Measurements from ENCODE around the gene MOXD1. TPM values are rescaled to one million over a fixed set of nuclear protein-coding genes. Genes with fewer than 3 reads are reported as not detected.

The MOXD1 gene
- total and polyA plus RNA-seq, 5 donors from 2014 or later, result not detected

- no peak overlapping the region for H3K4me3 Mint-ChIP-seq
Measured at GRCh38 chr6:132423839-132424238, 22.6 kb upstream of the MOXD1 start.

GRCh38 chr6:132418235-132418965, 17.1 kb upstream of the MOXD1 start:
- Mint-ChIP-seq H3K4me3 (no peak overlapping the region), H3K27ac (no peak overlapping the region), H3K4me1 (no peaks in the 10 kb centered on the region), H3K36me3 (no peaks in the 10 kb centered on the region), H3K27me3 (peaks cover 16% of the 10 kb centered on the region), H3K9me3 (peaks cover 3 to 22% (median 7%) of the 10 kb centered on the region in 7 donors)
- Histone ChIP-seq H3K36me3 (ENCODE audit: control insufficient read depth, insufficient read depth, low read length) (no peaks in the 10 kb centered on the region), H3K27ac (ENCODE audit: insufficient read depth, low read length, poor library complexity, severe bottlenecking) (no peak overlapping the region), H3K4me3 (ENCODE audit: low read depth, low read length) (no peak overlapping the region), H3K4me1 (ENCODE audit: control insufficient read depth, insufficient read depth, low read length, poor library complexity, severe bottlenecking) (no peaks in the 10 kb centered on the region), H3K9me3 (ENCODE audit: control insufficient read depth in 2 of 2, low read length in 2 of 2) (peaks cover 0 to 7% of the 10 kb centered on the region in 2 experiments), H3K27me3 (ENCODE audit: control insufficient read depth, insufficient read depth, low read length) (no peaks in the 10 kb centered on the region)
- ATAC-seq (ENCODE audit: low read depth in 2 of 2) (no peak), DNase-seq (no peak)

More at GRCh38 chr6:132423839-132424238, 22.6 kb upstream of the MOXD1 start:
- peaks cover 10% of the 10 kb centered on the region for H3K27me3 ChIP-seq (ENCODE audit: control insufficient read depth, insufficient read depth, low read length)
- peaks cover 7% of the 10 kb centered on the region for H3K27me3 Mint-ChIP-seq
- H3K9me3 ChIP-seq (ENCODE audit: control insufficient read depth in 2 of 2, low read length in 2 of 2), result peaks cover 0 to 3% of the 10 kb centered on the region in 2 experiments
- no peak overlapping the region for H3K27ac Mint-ChIP-seq
- no peak for ATAC-seq (ENCODE audit: low read depth in 2 of 2)
- no peaks in the 10 kb centered on the region for H3K36me3 Mint-ChIP-seq
- DNase-seq, result no peak
- no peaks in the 10 kb centered on the region for H3K4me1 ChIP-seq (ENCODE audit: control insufficient read depth, insufficient read depth, low read length, poor library complexity, severe bottlenecking)
- peaks cover 0 to 23% (median 4%) of the 10 kb centered on the region in 7 donors for H3K9me3 Mint-ChIP-seq
- H3K36me3 ChIP-seq (ENCODE audit: control insufficient read depth, insufficient read depth, low read length), result no peaks in the 10 kb centered on the region
- no peak overlapping the region for H3K27ac ChIP-seq (ENCODE audit: insufficient read depth, low read length, poor library complexity, severe bottlenecking)
- H3K4me3 ChIP-seq (ENCODE audit: low read depth, low read length), result no peak overlapping the region
- no peaks in the 10 kb centered on the region for H3K4me1 Mint-ChIP-seq

DNA sequence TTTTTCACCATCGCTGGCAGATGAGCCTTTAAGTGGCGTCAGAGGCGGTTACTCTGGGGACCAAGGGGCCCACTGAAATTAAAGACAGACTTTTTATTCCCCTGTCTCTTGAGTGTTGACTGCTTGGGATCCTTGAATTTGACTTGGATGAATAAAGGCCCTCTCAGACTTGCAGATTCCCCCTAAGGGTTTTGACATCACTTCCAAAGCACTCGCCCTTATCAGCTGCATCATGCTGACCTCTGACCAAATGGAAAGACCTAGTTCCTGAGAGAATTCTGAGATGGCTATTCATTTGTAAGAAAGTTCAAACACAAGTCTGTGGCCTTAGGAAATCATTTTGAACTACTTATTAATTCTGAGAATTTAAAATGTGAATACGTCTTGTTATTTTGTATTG, 13.5 kb upstream of the MOXD1 start:
- H3K4me3 ChIP-seq (ENCODE audit: low read depth, low read length), result no peak overlapping the region
- DNase-seq, result no peak
- no peak overlapping the region for H3K27ac ChIP-seq (ENCODE audit: insufficient read depth, low read length, poor library complexity, severe bottlenecking)
- H3K4me1 ChIP-seq (ENCODE audit: control insufficient read depth, insufficient read depth, low read length, poor library complexity, severe bottlenecking), result no peaks in the 10 kb centered on the region
- peaks cover 27% of the 10 kb centered on the region for H3K27me3 Mint-ChIP-seq
- no peaks in the 10 kb centered on the region for H3K36me3 ChIP-seq (ENCODE audit: control insufficient read depth, insufficient read depth, low read length)
- H3K4me3 Mint-ChIP-seq, result no peak overlapping the region
- H3K9me3 ChIP-seq (ENCODE audit: control insufficient read depth in 2 of 2, low read length in 2 of 2), result peaks cover 0 to 7% of the 10 kb centered on the region in 2 experiments
- ATAC-seq (ENCODE audit: low read depth in 2 of 2), result no peak
- peaks cover 0 to 5% (median 3%) of the 10 kb centered on the region in 7 donors for H3K9me3 Mint-ChIP-seq
- H3K36me3 Mint-ChIP-seq, result no peaks in the 10 kb centered on the region
- H3K27me3 ChIP-seq (ENCODE audit: control insufficient read depth, insufficient read depth, low read length), result peaks cover 2% of the 10 kb centered on the region
- no peaks in the 10 kb centered on the region for H3K4me1 Mint-ChIP-seq
- no peak overlapping the region for H3K27ac Mint-ChIP-seq

GRCh38 chr6:132414322-132414721, 13.0 kb upstream of the MOXD1 start:
- ATAC-seq (ENCODE audit: low read depth in 2 of 2) (no peak), DNase-seq (no peak)
- peaks cover 2% of the 10 kb centered on the region for H3K27me3 ChIP-seq (ENCODE audit: control insufficient read depth, insufficient read depth, low read length)
- no peak overlapping the region for H3K27ac ChIP-seq (ENCODE audit: insufficient read depth, low read length, poor library complexity, severe bottlenecking)
- Mint-ChIP-seq H3K4me3 (no peak overlapping the region), H3K9me3 (peaks cover 0 to 5% (median 3%) of the 10 kb centered on the region in 7 donors), H3K27me3 (peaks cover 27% of the 10 kb centered on the region), H3K36me3 (no peaks in the 10 kb centered on the region), H3K27ac (no peak overlapping the region), H3K4me1 (no peaks in the 10 kb centered on the region)
- no peak overlapping the region for H3K4me3 ChIP-seq (ENCODE audit: low read depth, low read length)
- peaks cover 0 to 7% of the 10 kb centered on the region in 2 experiments for H3K9me3 ChIP-seq (ENCODE audit: control insufficient read depth in 2 of 2, low read length in 2 of 2)
- H3K36me3 ChIP-seq (ENCODE audit: control insufficient read depth, insufficient read depth, low read length), result no peaks in the 10 kb centered on the region
- H3K4me1 ChIP-seq (ENCODE audit: control insufficient read depth, insufficient read depth, low read length, poor library complexity, severe bottlenecking), result no peaks in the 10 kb centered on the region

DNA sequence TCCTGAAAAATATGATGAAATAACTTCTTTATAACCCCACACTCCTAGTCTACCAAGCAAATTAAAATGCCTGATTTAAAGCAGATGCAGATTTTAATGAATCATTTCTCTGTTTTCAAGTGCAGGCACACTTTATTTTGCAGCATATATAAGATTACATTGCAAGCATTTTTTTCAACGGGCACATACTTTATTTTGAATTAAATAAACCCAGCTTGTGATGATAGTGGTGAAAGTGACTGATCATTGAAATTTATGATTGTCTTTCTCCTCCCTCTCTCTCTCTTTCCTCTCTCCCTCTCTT, 12.2 kb upstream of the MOXD1 start:
- Histone ChIP-seq H3K9me3 (ENCODE audit: control insufficient read depth in 2 of 2, low read length in 2 of 2) (peaks cover 0 to 7% of the 10 kb centered on the region in 2 experiments), H3K36me3 (ENCODE audit: control insufficient read depth, insufficient read depth, low read length) (no peaks in the 10 kb centered on the region), H3K27ac (ENCODE audit: insufficient read depth, low read length, poor library complexity, severe bottlenecking) (no peak overlapping the region), H3K4me1 (ENCODE audit: control insufficient read depth, insufficient read depth, low read length, poor library complexity, severe bottlenecking) (no peaks in the 10 kb centered on the region), H3K4me3 (ENCODE audit: low read depth, low read length) (no peak overlapping the region), H3K27me3 (ENCODE audit: control insufficient read depth, insufficient read depth, low read length) (peaks cover 2% of the 10 kb centered on the region)
- peaks cover 0 to 5% (median 3%) of the 10 kb centered on the region in 7 donors for H3K9me3 Mint-ChIP-seq
- H3K27ac Mint-ChIP-seq, result no peak overlapping the region
- H3K4me3 Mint-ChIP-seq, result no peak overlapping the region
- no peak for DNase-seq
- H3K4me1 Mint-ChIP-seq, result no peaks in the 10 kb centered on the region
- H3K27me3 Mint-ChIP-seq, result peaks cover 28% of the 10 kb centered on the region
- no peaks in the 10 kb centered on the region for H3K36me3 Mint-ChIP-seq
- ATAC-seq (ENCODE audit: low read depth in 2 of 2), result no peak

DNA sequence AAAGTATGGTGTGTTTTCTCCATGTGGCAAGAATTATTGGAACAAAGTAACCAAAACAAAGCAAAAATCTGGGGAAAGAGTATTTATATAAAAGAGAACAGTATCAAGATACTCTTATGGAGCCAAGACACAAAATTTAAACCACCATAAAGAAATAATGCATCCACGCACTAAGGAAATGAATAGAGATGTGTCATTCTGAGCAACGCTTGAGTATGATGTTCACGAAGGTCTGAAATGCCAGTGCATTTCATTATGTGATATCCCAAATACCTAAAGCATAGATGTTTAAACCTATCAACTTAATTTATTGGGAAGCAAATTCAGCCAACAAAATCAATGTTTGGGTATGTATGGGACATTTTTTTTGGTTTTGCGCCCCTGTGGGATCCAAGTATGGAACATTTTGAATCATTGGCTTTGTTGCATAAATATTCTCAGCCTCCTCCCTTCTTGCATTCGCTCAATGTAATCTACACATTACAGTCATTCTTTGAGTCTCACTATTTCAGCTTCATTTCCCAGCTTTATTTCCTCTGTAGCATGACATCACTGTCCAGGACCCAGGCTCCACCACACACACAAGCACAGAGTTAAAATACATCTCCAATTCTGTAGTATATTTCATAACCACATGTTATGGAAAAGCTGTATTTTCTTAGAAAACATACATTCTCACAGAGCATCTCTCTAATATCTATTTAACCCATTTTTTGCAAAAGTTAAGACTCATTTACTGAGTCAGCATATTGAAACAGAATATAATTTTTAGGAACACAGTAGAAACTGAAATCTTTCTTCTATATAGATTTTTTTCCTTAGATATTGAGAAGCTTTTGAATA, 11.6 kb upstream of the MOXD1 start:
- peaks cover 32% of the 10 kb centered on the region for H3K27me3 Mint-ChIP-seq
- ATAC-seq (ENCODE audit: low read depth in 2 of 2), result no peak

GRCh38 chr6:132411296-132411695, 10.0 kb upstream of the MOXD1 start:
- Histone ChIP-seq H3K4me1 (ENCODE audit: control insufficient read depth, insufficient read depth, low read length, poor library complexity, severe bottlenecking) (no peaks in the 10 kb centered on the region), H3K27ac (ENCODE audit: insufficient read depth, low read length, poor library complexity, severe bottlenecking) (no peak overlapping the region), H3K9me3 (ENCODE audit: control insufficient read depth in 2 of 2, low read length in 2 of 2) (peaks cover 0 to 2% of the 10 kb centered on the region in 2 experiments), H3K27me3 (ENCODE audit: control insufficient read depth, insufficient read depth, low read length) (peaks cover 2% of the 10 kb centered on the region), H3K4me3 (ENCODE audit: low read depth, low read length) (no peak overlapping the region), H3K36me3 (ENCODE audit: control insufficient read depth, insufficient read depth, low read length) (no peaks in the 10 kb centered on the region)
- no peak for ATAC-seq (ENCODE audit: low read depth in 2 of 2)
- H3K27me3 Mint-ChIP-seq, result peaks cover 41% of the 10 kb centered on the region
- no peak overlapping the region for H3K27ac Mint-ChIP-seq
- peaks cover 0 to 1% (median 0%) of the 10 kb centered on the region in 7 donors for H3K9me3 Mint-ChIP-seq
- no peaks in the 10 kb centered on the region for H3K4me1 Mint-ChIP-seq
- no peak overlapping the region for H3K4me3 Mint-ChIP-seq
- H3K36me3 Mint-ChIP-seq, result no peaks in the 10 kb centered on the region
- no peak for DNase-seq

More for the DNA sequence above, 11.6 kb upstream of the MOXD1 start:
- Mint-ChIP-seq H3K9me3 (peaks cover 0 to 5% (median 3%) of the 10 kb centered on the region in 7 donors), H3K27ac (no peak overlapping the region), H3K4me1 (no peaks in the 10 kb centered on the region), H3K4me3 (no peak overlapping the region), H3K36me3 (no peaks in the 10 kb centered on the region)
- peaks cover 0 to 7% of the 10 kb centered on the region in 2 experiments for H3K9me3 ChIP-seq (ENCODE audit: control insufficient read depth in 2 of 2, low read length in 2 of 2)
- H3K4me3 ChIP-seq (ENCODE audit: low read depth, low read length), result no peak overlapping the region
- H3K4me1 ChIP-seq (ENCODE audit: control insufficient read depth, insufficient read depth, low read length, poor library complexity, severe bottlenecking), result no peaks in the 10 kb centered on the region
- DNase-seq, result no peak
- H3K27ac ChIP-seq (ENCODE audit: insufficient read depth, low read length, poor library complexity, severe bottlenecking), result no peak overlapping the region
- H3K36me3 ChIP-seq (ENCODE audit: control insufficient read depth, insufficient read depth, low read length), result no peaks in the 10 kb centered on the region
- H3K27me3 ChIP-seq (ENCODE audit: control insufficient read depth, insufficient read depth, low read length), result peaks cover 2% of the 10 kb centered on the region
